Measurements from ENCODE around the gene PDK1.

PDK1 gene

GRCh38 chr2:172555522-172556283, at the start of gene PDK1:
PDK1 (plus strand) TSS chr2:172556090; CDS start chr2:172556151, 61 bp downstream.
- Histone ChIP-seq H2AFZ (ENCODE audit: low read depth, low read length, severe bottlenecking) (peak within 1 kb of the TSS; percentile 95), H3K79me2 (ENCODE audit: insufficient read depth, low read length) (peaks cover 24% of the 10 kb centered on the region), H3F3A (ENCODE audit: insufficient read depth) (0 out of 2 replicates have a peak, but pooled peaks cover 3% of the 10 kb centered on the region)

GRCh38 chr2:172507199-172507598, 48.7 kb upstream of the PDK1 start:
- Histone ChIP-seq H3K9ac (ENCODE audit: low read length) (no peak overlapping the region), H3K4me2 (ENCODE audit: low read depth, low read length, poor library complexity, severe bottlenecking) (no peak overlapping the region), H3K9me3 (ENCODE audit: insufficient read depth, low read length) (no peaks in the 10 kb centered on the region; the same call in 1 of the 2 replicates), H3K4me3 (ENCODE audit: insufficient read depth, low read length, poor library complexity, severe bottlenecking) (no peak overlapping the region), H2AFZ (ENCODE audit: low read depth, low read length, severe bottlenecking) (no peak overlapping the region), H4K20me1 (ENCODE audit: low read depth, low read length) (no peaks in the 10 kb centered on the region), H3K27me3 (ENCODE audit: low read length) (no peaks in the 10 kb centered on the region), H3F3A (ENCODE audit: insufficient read depth) (no peaks in the 10 kb centered on the region), H3K36me3 (ENCODE audit: low read length) (no peaks in the 10 kb centered on the region), H3K9me2 (replicated peaks; ENCODE audit: insufficient read depth, low read length) (no peaks in the 10 kb centered on the region), H3K27ac (ENCODE audit: low read depth, low read length) (no peak overlapping the region), H3K79me2 (ENCODE audit: insufficient read depth, low read length) (no peaks in the 10 kb centered on the region)
- TF ChIP-seq, protein P1, sequence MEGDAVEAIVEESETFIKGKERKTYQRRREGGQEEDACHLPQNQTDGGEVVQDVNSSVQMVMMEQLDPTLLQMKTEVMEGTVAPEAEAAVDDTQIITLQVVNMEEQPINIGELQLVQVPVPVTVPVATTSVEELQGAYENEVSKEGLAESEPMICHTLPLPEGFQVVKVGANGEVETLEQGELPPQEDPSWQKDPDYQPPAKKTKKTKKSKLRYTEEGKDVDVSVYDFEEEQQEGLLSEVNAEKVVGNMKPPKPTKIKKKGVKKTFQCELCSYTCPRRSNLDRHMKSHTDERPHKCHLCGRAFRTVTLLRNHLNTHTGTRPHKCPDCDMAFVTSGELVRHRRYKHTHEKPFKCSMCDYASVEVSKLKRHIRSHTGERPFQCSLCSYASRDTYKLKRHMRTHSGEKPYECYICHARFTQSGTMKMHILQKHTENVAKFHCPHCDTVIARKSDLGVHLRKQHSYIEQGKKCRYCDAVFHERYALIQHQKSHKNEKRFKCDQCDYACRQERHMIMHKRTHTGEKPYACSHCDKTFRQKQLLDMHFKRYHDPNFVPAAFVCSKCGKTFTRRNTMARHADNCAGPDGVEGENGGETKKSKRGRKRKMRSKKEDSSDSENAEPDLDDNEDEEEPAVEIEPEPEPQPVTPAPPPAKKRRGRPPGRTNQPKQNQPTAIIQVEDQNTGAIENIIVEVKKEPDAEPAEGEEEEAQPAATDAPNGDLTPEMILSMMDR (IDR thresholded peaks at IDR 0.05; ENCODE audit: insufficient read depth, low read length, poor library complexity, severe bottlenecking): no peak
- no peak for TF ChIP-seq EZH2phosphoT487 (conservative IDR thresholded peaks at IDR 0.05; ENCODE audit: low read length)

More at GRCh38 chr2:172555522-172556283, at the start of gene PDK1:
- Histone ChIP-seq H4K20me1 (ENCODE audit: low read depth, low read length) (no peaks in the 10 kb centered on the region), H3K9me3 (ENCODE audit: insufficient read depth, low read length) (no peaks in the 10 kb centered on the region), H3K9me2 (replicated peaks; ENCODE audit: insufficient read depth, low read length) (no peaks in the 10 kb centered on the region), H3K27ac (ENCODE audit: low read depth, low read length) (peak within 1 kb of the TSS; percentile 76), H3K36me3 (ENCODE audit: low read length) (no peaks in the 10 kb centered on the region), H3K4me3 (ENCODE audit: insufficient read depth, low read length, poor library complexity, severe bottlenecking) (peak within 1 kb of the TSS; percentile 81), H3K27me3 (ENCODE audit: low read length) (no peaks in the 10 kb centered on the region), H3K4me2 (ENCODE audit: low read depth, low read length, poor library complexity, severe bottlenecking) (peak within 1 kb of the TSS; percentile 87), H3K9ac (ENCODE audit: low read length) (peak within 1 kb of the TSS; percentile 93)
- no peak for TF ChIP-seq EZH2phosphoT487 (conservative IDR thresholded peaks at IDR 0.05; ENCODE audit: low read length)
- TF ChIP-seq, protein P1 (IDR thresholded peaks at IDR 0.05; ENCODE audit: insufficient read depth, low read length, poor library complexity, severe bottlenecking): no peak

DNA sequence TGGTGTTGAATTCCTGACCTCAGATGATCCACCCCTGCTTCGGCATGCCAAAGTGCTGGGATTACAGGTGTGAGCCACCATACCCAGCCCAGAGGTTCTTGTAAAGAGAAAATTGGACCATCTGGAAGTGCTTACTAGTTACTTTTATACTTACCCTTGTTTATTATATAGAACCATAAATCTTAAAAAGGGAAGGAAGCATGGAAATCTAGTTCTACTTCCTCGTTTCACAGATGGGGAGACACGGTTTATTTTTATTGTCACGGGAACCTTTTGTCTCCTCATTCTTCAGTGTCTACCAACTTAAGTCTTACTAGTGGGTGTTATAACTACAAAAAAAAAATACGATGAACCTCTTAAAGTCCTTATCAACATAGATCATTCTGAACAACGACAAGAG, 45.8 kb upstream of the PDK1 start:
- TF ChIP-seq, protein P1 (IDR thresholded peaks at IDR 0.05; ENCODE audit: insufficient read depth, low read length, poor library complexity, severe bottlenecking): no peak
- no peak for TF ChIP-seq EZH2phosphoT487 (conservative IDR thresholded peaks at IDR 0.05; ENCODE audit: low read length)
- Histone ChIP-seq H3K36me3 (ENCODE audit: low read length) (no peaks in the 10 kb centered on the region), H3K27me3 (ENCODE audit: low read length) (no peaks in the 10 kb centered on the region), H3K4me3 (ENCODE audit: insufficient read depth, low read length, poor library complexity, severe bottlenecking) (no peak overlapping the region), H4K20me1 (ENCODE audit: low read depth, low read length) (no peaks in the 10 kb centered on the region), H3K9ac (ENCODE audit: low read length) (no peak overlapping the region), H3F3A (ENCODE audit: insufficient read depth) (no peaks in the 10 kb centered on the region), H3K79me2 (ENCODE audit: insufficient read depth, low read length) (no peaks in the 10 kb centered on the region), H3K9me2 (replicated peaks; ENCODE audit: insufficient read depth, low read length) (no peaks in the 10 kb centered on the region), H3K4me2 (ENCODE audit: low read depth, low read length, poor library complexity, severe bottlenecking) (no peak overlapping the region), H3K27ac (ENCODE audit: low read depth, low read length) (no peak overlapping the region), H3K9me3 (ENCODE audit: insufficient read depth, low read length) (peaks cover 16% of the 10 kb centered on the region; the same call in 1 of the 2 replicates), H2AFZ (ENCODE audit: low read depth, low read length, severe bottlenecking) (no peak overlapping the region)

All from SU-DHL-6 (cell line).